ENCODE data around the gene SLC35G3.

Gene SLC35G3

DNA sequence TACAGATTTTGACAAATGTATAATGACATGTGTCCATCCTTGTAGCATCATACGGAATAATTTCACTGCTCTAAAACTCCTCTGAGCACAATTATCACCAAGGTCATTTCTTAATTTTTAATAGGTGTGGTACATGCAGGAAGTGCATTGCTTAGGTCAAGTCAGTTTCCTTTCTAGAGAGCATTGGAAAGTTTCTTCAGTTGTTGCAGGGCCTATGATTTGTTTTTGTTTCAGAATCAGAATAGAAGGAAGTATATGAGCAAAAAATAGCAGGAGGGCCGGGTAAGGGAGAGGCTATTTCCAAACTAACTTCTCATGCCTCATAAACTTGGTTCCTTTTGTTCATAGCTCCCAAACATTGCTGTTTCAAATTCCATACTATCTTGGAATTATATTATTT lies 24.7 kb upstream of the SLC35G3 start:
- H4K91ac ChIP-seq (ENCODE audit: low read depth, low read length) = no peak overlapping the region
- no peak overlapping the region for H3K27ac ChIP-seq (ENCODE audit: low read depth, low read length)
- no peak overlapping the region for H4K12ac ChIP-seq (ENCODE audit: low read depth, low read length)
- WGBS (ENCODE audit: extremely low coverage, insufficient coverage, insufficient read length) = no CpG with 5 or more reads among the region's 2 CpGs
- H2AK5ac ChIP-seq (ENCODE audit: low read length) = no peak overlapping the region
- H3K18ac ChIP-seq (ENCODE audit: low read length) = no peak overlapping the region
- H3K9me3 ChIP-seq (ENCODE audit: insufficient read depth, low read depth, low read length) = peaks cover 2% of the 10 kb centered on the region
- H3K4me2 ChIP-seq (ENCODE audit: low read length) = no peak overlapping the region
- H3K36me3 ChIP-seq (ENCODE audit: control insufficient read depth in 1 of 2, insufficient read depth in 2 of 2, low read length in 2 of 2) = no peaks in the 10 kb centered on the region
- no peak overlapping the region for H2BK5ac ChIP-seq (ENCODE audit: low read depth, low read length, poor library complexity)
- no peaks in the 10 kb centered on the region for H3K27me3 ChIP-seq (ENCODE audit: insufficient read depth, low read length)
- no peak overlapping the region for H2BK12ac ChIP-seq (ENCODE audit: low read length)
- no peak overlapping the region for H3K23ac ChIP-seq (ENCODE audit: low read length)
- H3K79me1 ChIP-seq (ENCODE audit: low read length) = no peaks in the 10 kb centered on the region
- no peak overlapping the region for H3K14ac ChIP-seq (ENCODE audit: low read length)
- H3K4ac ChIP-seq (ENCODE audit: low read depth, low read length) = no peak overlapping the region
- no peak overlapping the region for H2AFZ ChIP-seq (ENCODE audit: insufficient read depth, low read length, poor library complexity)
- H3K9ac ChIP-seq (ENCODE audit: low read length) = no peak overlapping the region
- H3K4me1 ChIP-seq (ENCODE audit: control insufficient read depth in 1 of 2, insufficient read depth in 2 of 2, low read length in 2 of 2) = no peaks in the 10 kb centered on the region
- H3K79me2 ChIP-seq (ENCODE audit: control insufficient read depth, insufficient read depth, low read length, poor library complexity) = no peaks in the 10 kb centered on the region
- no peak for DNase-seq
- H2BK120ac ChIP-seq (ENCODE audit: insufficient read depth, low read length, poor library complexity) = no peak overlapping the region
- no peak overlapping the region for H4K8ac ChIP-seq (ENCODE audit: low read depth, low read length)
- no peak overlapping the region for H3K4me3 ChIP-seq (ENCODE audit: low read depth, low read length)

DNA sequence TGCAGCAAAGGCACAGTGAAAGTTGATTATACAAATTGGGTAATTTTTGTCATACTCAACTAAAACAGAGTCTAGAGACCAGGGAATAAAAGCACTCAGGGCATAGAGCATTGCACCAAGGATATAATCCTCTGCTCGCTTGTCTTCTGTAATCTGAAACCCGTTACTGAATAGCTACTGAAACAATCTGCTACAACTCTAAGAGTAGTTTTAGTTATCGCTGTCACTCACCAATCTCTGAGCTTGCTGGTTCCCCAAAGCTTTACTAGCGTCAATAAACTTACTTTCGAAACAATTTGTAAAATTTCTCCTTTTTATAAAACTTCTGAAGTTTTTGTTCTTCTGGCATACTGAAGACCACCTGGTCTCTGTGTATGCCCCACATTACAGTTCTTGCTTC lies 22.9 kb upstream of the SLC35G3 start:
- H2AK5ac ChIP-seq (ENCODE audit: low read length) = no peak overlapping the region
- H3K14ac ChIP-seq (ENCODE audit: low read length) = no peak overlapping the region
- no peaks in the 10 kb centered on the region for H3K36me3 ChIP-seq (ENCODE audit: control insufficient read depth in 1 of 2, insufficient read depth in 2 of 2, low read length in 2 of 2)
- H3K9ac ChIP-seq (ENCODE audit: low read length) = no peak overlapping the region
- no peak overlapping the region for H2BK12ac ChIP-seq (ENCODE audit: low read length)
- no peak overlapping the region for H2BK5ac ChIP-seq (ENCODE audit: low read depth, low read length, poor library complexity)
- no peaks in the 10 kb centered on the region for H3K9me3 ChIP-seq (ENCODE audit: insufficient read depth, low read depth, low read length)
- H4K91ac ChIP-seq (ENCODE audit: low read depth, low read length) = no peak overlapping the region
- no peak overlapping the region for H3K4me2 ChIP-seq (ENCODE audit: low read length)
- no peak for DNase-seq
- no peaks in the 10 kb centered on the region for H3K4me1 ChIP-seq (ENCODE audit: control insufficient read depth in 1 of 2, insufficient read depth in 2 of 2, low read length in 2 of 2)
- H2AFZ ChIP-seq (ENCODE audit: insufficient read depth, low read length, poor library complexity) = no peak overlapping the region
- H3K4me3 ChIP-seq (ENCODE audit: low read depth, low read length) = no peak overlapping the region
- H3K79me2 ChIP-seq (ENCODE audit: control insufficient read depth, insufficient read depth, low read length, poor library complexity) = no peaks in the 10 kb centered on the region
- no peak overlapping the region for H4K8ac ChIP-seq (ENCODE audit: low read depth, low read length)
- no CpG with 5 or more reads among the region's 5 CpGs for WGBS (ENCODE audit: extremely low coverage, insufficient coverage, insufficient read length)
- H3K27ac ChIP-seq (ENCODE audit: low read depth, low read length) = no peak overlapping the region
- no peak overlapping the region for H3K23ac ChIP-seq (ENCODE audit: low read length)
- H3K4ac ChIP-seq (ENCODE audit: low read depth, low read length) = no peak overlapping the region
- no peak overlapping the region for H4K12ac ChIP-seq (ENCODE audit: low read depth, low read length)
- H2BK120ac ChIP-seq (ENCODE audit: insufficient read depth, low read length, poor library complexity) = no peak overlapping the region
- no peak overlapping the region for H3K18ac ChIP-seq (ENCODE audit: low read length)
- no peaks in the 10 kb centered on the region for H3K79me1 ChIP-seq (ENCODE audit: low read length)
- no peaks in the 10 kb centered on the region for H3K27me3 ChIP-seq (ENCODE audit: insufficient read depth, low read length)

DNA sequence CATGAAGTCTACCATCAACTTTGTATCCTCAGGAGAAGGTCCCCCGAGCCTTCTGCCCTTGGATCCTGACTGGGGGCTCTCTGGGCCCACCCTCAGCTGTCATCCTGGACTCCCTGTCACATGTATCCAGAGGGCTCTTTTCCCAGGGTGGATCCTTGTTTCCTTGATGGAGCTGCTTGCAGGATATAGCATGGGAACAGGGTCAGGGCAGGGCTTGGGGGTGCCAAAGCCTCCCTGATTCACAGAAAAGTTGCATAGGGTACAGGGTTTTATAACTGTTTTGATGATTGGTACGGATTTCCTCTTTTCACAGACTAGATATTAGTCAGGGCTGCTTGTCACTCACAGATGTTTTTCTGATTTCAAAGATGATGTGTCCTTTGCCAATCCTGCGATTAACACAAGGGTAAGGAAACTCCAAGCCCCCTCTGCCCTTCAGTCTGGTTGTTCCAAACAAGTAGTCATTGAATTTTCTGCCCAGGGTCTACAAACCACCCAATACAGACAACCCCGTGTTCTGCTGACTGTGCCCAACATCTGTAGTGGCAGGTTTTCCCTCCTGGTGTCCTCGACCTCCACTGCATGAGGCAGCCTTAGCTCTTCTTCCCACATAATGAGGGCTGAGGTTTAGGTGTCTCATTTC lies 20.6 kb upstream of the SLC35G3 start:
- WGBS (ENCODE audit: extremely low coverage, insufficient coverage, insufficient read length) = no CpG with 5 or more reads among the region's 5 CpGs
- Histone ChIP-seq H4K12ac (ENCODE audit: low read depth, low read length) (no peak overlapping the region), H4K91ac (ENCODE audit: low read depth, low read length) (no peak overlapping the region)

DNA sequence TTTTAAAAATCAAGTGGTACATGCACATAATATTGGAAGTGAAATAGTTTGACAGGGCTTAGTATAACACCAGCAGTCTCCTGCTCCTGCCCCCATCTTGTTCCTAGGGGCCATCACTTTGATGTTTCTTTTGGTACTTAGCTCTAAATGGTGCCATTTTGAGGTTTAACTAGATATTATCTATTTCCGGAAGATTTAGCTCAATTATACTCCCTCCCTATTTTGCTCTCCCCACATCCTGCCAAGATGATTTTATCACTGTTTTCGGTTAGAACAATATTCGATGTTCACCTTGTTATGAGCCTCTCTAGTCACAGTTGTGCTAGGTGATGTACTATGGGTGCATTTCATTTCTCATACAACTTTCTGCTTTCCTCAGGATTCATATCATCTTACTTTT lies 20.0 kb upstream of the SLC35G3 start:
- Histone ChIP-seq H2BK5ac (ENCODE audit: low read depth, low read length, poor library complexity) (no peak overlapping the region), H3K4me1 (ENCODE audit: control insufficient read depth in 1 of 2, insufficient read depth in 2 of 2, low read length in 2 of 2) (no peaks in the 10 kb centered on the region), H3K4me3 (ENCODE audit: low read depth, low read length) (no peak overlapping the region), H2AFZ (ENCODE audit: insufficient read depth, low read length, poor library complexity) (no peak overlapping the region), H3K27me3 (ENCODE audit: insufficient read depth, low read length) (no peaks in the 10 kb centered on the region), H4K8ac (ENCODE audit: low read depth, low read length) (no peak overlapping the region), H4K12ac (ENCODE audit: low read depth, low read length) (no peak overlapping the region), H3K9ac (ENCODE audit: low read length) (no peak overlapping the region), H3K23ac (ENCODE audit: low read length) (no peak overlapping the region), H2BK12ac (ENCODE audit: low read length) (no peak overlapping the region), H2AK5ac (ENCODE audit: low read length) (no peak overlapping the region), H4K91ac (ENCODE audit: low read depth, low read length) (no peak overlapping the region), H3K4ac (ENCODE audit: low read depth, low read length) (no peak overlapping the region), H3K27ac (ENCODE audit: low read depth, low read length) (no peak overlapping the region), H3K9me3 (ENCODE audit: insufficient read depth, low read depth, low read length) (no peaks in the 10 kb centered on the region), H3K79me1 (ENCODE audit: low read length) (no peaks in the 10 kb centered on the region), H3K36me3 (ENCODE audit: control insufficient read depth in 1 of 2, insufficient read depth in 2 of 2, low read length in 2 of 2) (no peaks in the 10 kb centered on the region), H2BK120ac (ENCODE audit: insufficient read depth, low read length, poor library complexity) (no peak overlapping the region), H3K14ac (ENCODE audit: low read length) (no peak overlapping the region), H3K4me2 (ENCODE audit: low read length) (no peak overlapping the region), H3K18ac (ENCODE audit: low read length) (no peak overlapping the region), H3K79me2 (ENCODE audit: control insufficient read depth, insufficient read depth, low read length, poor library complexity) (no peaks in the 10 kb centered on the region)
- WGBS (ENCODE audit: extremely low coverage, insufficient coverage, insufficient read length) = no CpG with 5 or more reads among the region's 3 CpGs
- DNase-seq = no peak

More for the DNA sequence above, 20.6 kb upstream of the SLC35G3 start:
- Histone ChIP-seq H4K8ac (ENCODE audit: low read depth, low read length) (no peak overlapping the region), H2BK120ac (ENCODE audit: insufficient read depth, low read length, poor library complexity) (no peak overlapping the region), H2AK5ac (ENCODE audit: low read length) (no peak overlapping the region), H3K79me2 (ENCODE audit: control insufficient read depth, insufficient read depth, low read length, poor library complexity) (no peaks in the 10 kb centered on the region), H3K4me2 (ENCODE audit: low read length) (no peak overlapping the region), H3K27me3 (ENCODE audit: insufficient read depth, low read length) (no peaks in the 10 kb centered on the region), H3K4me3 (ENCODE audit: low read depth, low read length) (no peak overlapping the region), H3K23ac (ENCODE audit: low read length) (no peak overlapping the region), H3K79me1 (ENCODE audit: low read length) (no peaks in the 10 kb centered on the region), H2BK5ac (ENCODE audit: low read depth, low read length, poor library complexity) (no peak overlapping the region), H3K4me1 (ENCODE audit: control insufficient read depth in 1 of 2, insufficient read depth in 2 of 2, low read length in 2 of 2) (no peaks in the 10 kb centered on the region), H3K36me3 (ENCODE audit: control insufficient read depth in 1 of 2, insufficient read depth in 2 of 2, low read length in 2 of 2) (no peaks in the 10 kb centered on the region), H3K18ac (ENCODE audit: low read length) (no peak overlapping the region), H3K27ac (ENCODE audit: low read depth, low read length) (no peak overlapping the region), H3K14ac (ENCODE audit: low read length) (no peak overlapping the region), H2AFZ (ENCODE audit: insufficient read depth, low read length, poor library complexity) (no peak overlapping the region), H2BK12ac (ENCODE audit: low read length) (no peak overlapping the region), H3K4ac (ENCODE audit: low read depth, low read length) (no peak overlapping the region), H3K9ac (ENCODE audit: low read length) (no peak overlapping the region), H3K9me3 (ENCODE audit: insufficient read depth, low read depth, low read length) (no peaks in the 10 kb centered on the region)
- no peak for DNase-seq

All from trophoblast cell (in vitro differentiated cells and primary cell).